ENCODE data around the gene MTSS2. TPM values are rescaled to one million over a fixed set of nuclear protein-coding genes. Genes with fewer than 3 reads are reported as not detected.
A peak's percentile ranks its signal among the peaks of the same experiment; 100 is the strongest.

Gene MTSS2
- total RNA-seq, 4 donors from 2014 or later = 74.9 to 238 (median 130) TPM

DNA sequence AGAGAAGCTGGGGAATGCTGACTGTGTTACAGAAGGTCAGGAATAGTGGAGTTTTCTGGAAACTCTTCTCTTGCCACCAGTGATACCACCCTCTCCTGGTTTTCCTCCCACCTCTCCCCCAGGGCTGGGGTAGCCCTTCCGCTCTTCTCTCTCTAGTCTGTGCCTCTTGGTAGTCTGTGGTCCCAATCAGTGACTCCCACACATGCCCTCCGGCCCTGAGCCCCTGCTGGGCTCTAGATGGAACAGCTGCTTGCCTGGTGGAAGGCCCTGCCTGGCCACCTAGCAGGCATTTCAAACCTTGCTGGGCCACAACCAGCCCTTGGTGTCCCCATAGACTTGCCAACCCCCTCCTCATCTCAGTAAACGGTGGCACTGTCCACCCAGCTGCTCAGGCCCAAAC lies 15.2 kb upstream of the MTSS2 start:
- DNase-seq (ENCODE audit: extremely low spot score) = no peak
- Histone ChIP-seq H3K27ac (replicated peaks in 1 of 4) (peak overlapping the region; percentile 91 to 99 (median 96)), H3K27me3 (no peaks in the 10 kb centered on the region), H3K9me3 (no peaks in the 10 kb centered on the region), H3K4me1 (peaks cover 86 to 95% (median 93%) of the 10 kb centered on the region in 4 donors), H3K36me3 (peaks cover 0 to 6% (median 0%) of the 10 kb centered on the region in 4 donors), H3K4me3 (no peak overlapping the region)
- intact Hi-C loops (cut with DNase I) = no loop called here
- TF ChIP-seq POLR2A (IDR thresholded peaks at IDR 0.05; ENCODE audit: low read depth) = no peak
- TF ChIP-seq, protein P1, sequence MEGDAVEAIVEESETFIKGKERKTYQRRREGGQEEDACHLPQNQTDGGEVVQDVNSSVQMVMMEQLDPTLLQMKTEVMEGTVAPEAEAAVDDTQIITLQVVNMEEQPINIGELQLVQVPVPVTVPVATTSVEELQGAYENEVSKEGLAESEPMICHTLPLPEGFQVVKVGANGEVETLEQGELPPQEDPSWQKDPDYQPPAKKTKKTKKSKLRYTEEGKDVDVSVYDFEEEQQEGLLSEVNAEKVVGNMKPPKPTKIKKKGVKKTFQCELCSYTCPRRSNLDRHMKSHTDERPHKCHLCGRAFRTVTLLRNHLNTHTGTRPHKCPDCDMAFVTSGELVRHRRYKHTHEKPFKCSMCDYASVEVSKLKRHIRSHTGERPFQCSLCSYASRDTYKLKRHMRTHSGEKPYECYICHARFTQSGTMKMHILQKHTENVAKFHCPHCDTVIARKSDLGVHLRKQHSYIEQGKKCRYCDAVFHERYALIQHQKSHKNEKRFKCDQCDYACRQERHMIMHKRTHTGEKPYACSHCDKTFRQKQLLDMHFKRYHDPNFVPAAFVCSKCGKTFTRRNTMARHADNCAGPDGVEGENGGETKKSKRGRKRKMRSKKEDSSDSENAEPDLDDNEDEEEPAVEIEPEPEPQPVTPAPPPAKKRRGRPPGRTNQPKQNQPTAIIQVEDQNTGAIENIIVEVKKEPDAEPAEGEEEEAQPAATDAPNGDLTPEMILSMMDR (IDR thresholded peaks at IDR 0.05) = no peak
- TF ChIP-seq POLR2AphosphoS5 (IDR thresholded peaks at IDR 0.05) = no peak
- no peak for TF ChIP-seq EP300 (IDR thresholded peaks at IDR 0.05)
- 93% methylated on average over 3 of the region's 3 CpGs for WGBS

DNA sequence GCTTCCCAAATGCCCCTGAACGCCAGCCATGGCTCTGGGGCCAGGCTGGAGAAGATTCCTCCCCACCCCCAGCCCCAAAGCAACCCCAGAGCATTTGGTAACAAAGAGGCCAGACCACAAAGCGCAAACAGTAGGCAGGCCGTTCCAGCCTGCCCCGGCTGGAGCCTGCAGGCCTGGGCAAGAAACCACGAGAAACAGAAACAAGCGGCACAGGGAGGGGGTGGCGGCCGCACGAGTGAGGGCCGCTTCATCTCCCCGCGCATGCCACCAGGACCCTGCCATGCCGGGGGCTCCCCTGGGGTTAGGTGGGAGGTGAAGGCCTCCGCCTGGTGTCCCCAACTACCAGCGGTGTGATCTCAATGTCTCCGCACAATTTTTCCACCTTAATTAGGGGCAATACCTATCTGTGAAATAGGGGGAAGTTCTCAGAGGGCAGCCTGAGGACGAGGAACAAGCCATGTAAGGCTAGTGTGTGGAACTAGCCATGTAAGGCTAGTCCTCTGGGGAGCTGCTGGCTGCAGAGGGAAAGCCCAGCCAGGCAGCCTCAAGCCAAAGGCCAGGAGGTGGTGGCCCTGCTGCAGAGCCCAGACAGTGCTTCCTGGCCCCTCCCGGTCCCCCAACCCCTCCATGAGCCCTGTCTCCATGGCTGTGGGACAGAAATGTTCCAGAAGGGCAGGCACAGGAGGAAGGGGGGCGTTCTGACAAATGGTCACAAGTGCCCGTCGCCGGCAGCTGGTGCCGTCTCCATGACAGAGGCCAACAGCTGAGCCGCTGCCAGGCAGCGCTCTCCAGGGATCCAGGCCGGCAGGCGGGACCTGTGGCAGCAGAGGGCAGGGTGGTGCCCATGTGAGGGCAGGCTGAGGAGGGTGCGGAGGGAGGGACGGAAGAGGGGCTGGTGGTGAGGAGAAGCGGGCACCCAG lies 14.5 kb upstream of the MTSS2 start:
- no peak for DNase-seq (ENCODE audit: extremely low spot score)
- H3K4me3 ChIP-seq = no peak overlapping the region
- no peaks in the 10 kb centered on the region for H3K9me3 ChIP-seq
- peak overlapping the region; percentile 91 to 99 (median 96) for H3K27ac ChIP-seq (replicated peaks in 1 of 4)
- WGBS = 75% methylated on average over 24 of the region's 30 CpGs
- peaks cover 0 to 6% (median 0%) of the 10 kb centered on the region in 4 donors for H3K36me3 ChIP-seq
- peaks cover 90 to 95% (median 94%) of the 10 kb centered on the region in 4 donors for H3K4me1 ChIP-seq
- TF ChIP-seq EP300 (IDR thresholded peaks at IDR 0.05) (no peak), POLR2AphosphoS5 (IDR thresholded peaks at IDR 0.05) (peak in 1 of 2 donors; percentile 67)
- intact Hi-C loops (cut with DNase I) = no loop called here
- no peaks in the 10 kb centered on the region for H3K27me3 ChIP-seq

DNA sequence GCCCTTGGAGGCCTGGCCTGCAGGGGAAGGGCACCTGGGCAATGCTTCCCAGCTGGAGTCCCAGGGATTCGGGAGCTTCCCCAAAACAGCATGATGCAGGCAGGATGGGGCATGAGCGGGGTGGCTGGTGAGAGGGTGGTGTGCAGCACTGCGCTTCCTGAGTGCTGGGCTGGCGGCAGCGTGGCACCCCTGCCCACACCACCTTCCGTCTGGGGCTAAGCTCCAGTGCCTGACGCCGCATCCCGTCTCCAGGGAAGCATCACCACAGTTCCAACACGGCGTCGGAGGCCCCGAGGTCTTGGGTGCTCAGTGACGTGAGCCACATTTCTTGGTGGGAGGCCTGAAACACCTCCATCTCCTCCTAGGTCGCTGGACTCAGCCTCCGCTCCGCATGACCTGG lies 13.8 kb upstream of the MTSS2 start:
- Histone ChIP-seq H3K27ac (replicated peaks in 1 of 4) (peak overlapping the region; percentile 91 to 99 (median 96)), H3K4me1 (peaks cover 90 to 95% (median 95%) of the 10 kb centered on the region in 4 donors), H3K36me3 (peaks cover 0 to 6% (median 0%) of the 10 kb centered on the region in 4 donors), H3K4me3 (no peak overlapping the region), H3K9me3 (no peaks in the 10 kb centered on the region), H3K27me3 (no peaks in the 10 kb centered on the region)
- TF ChIP-seq, protein P1 (IDR thresholded peaks at IDR 0.05) = no peak
- no peak for DNase-seq (ENCODE audit: extremely low spot score)
- intact Hi-C loops (cut with DNase I) = no loop called here
- WGBS = 100% methylated on average over 5 of the region's 17 CpGs

DNA sequence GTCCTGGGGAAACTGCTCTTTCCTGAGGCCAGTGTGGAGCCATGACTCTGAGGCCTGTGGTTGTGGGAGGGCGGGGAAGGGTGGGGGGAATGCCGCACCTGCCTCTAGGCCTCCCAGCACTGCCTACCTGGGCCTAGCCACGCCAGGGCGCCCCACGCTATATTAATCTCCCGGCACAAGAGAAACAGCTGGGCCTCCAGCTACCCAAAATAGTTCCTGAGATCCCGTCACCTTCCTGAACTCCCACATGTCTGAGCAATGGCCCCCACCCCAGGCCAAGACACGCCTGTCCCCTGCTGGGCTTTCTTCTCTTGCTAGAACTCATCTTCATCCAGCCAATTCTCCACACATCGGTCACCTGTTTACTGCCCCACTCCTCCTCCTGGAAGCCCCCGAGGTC lies 13.0 kb upstream of the MTSS2 start:
- Histone ChIP-seq H3K9me3 (no peaks in the 10 kb centered on the region), H3K4me1 (peaks cover 90 to 95% (median 95%) of the 10 kb centered on the region in 4 donors), H3K27me3 (no peaks in the 10 kb centered on the region), H3K27ac (replicated peaks in 1 of 4) (peak overlapping the region; percentile 96 to 99 (median 96)), H3K36me3 (peaks cover 0 to 6% (median 0%) of the 10 kb centered on the region in 4 donors), H3K4me3 (no peak overlapping the region)
- no peak for DNase-seq (ENCODE audit: extremely low spot score)
- intact Hi-C loops (cut with DNase I) = no loop called here
- TF ChIP-seq POLR2A (IDR thresholded peaks at IDR 0.05; ENCODE audit: low read depth) (no peak), POLR2AphosphoS5 (IDR thresholded peaks at IDR 0.05) (no peak)
- TF ChIP-seq, protein P1 (IDR thresholded peaks at IDR 0.05) = no peak
- WGBS = 95% methylated on average over 8 of the region's 10 CpGs

DNA sequence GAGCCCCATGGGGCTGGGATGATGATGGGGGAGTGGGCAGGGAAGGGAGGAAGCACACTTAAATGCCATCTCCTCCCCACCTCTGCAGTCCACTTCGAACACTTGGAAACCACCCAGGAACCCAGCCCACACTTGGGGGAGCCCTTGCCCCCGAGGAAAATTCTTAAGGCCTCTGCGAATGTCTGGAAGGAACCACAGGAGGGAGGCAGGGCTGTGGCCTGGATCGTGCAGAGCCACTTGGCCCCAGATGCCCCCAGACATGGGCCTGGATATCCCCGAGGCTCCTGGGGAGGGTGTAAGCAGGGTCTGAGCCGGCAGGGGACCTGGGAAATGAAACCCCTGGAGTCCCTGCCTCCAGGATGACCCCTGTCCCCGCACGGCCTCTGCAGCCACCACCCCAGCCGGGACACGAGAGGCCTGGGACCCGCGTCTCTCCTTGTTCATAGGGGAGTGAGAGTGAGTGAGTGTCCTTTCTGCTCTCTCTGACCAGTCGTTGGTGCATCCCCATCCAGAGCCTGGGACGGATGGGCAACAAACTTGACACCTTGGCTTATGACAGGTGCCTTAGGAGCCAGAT lies 11.8 kb upstream of the MTSS2 start:
- peaks cover 0 to 6% (median 0%) of the 10 kb centered on the region in 4 donors for H3K36me3 ChIP-seq
- peak overlapping the region; percentile 96 to 99 (median 96) for H3K27ac ChIP-seq (replicated peaks in 1 of 4)
- H3K27me3 ChIP-seq = no peaks in the 10 kb centered on the region
- peaks cover 90 to 95% (median 95%) of the 10 kb centered on the region in 4 donors for H3K4me1 ChIP-seq
- no peak overlapping the region for H3K4me3 ChIP-seq
- DNase-seq (ENCODE audit: extremely low spot score) = no peak
- TF ChIP-seq, protein P1 (IDR thresholded peaks at IDR 0.05) = peak in 2 of 3 experiments; percentile 17 to 19
- TF ChIP-seq POLR2A (IDR thresholded peaks at IDR 0.05; ENCODE audit: low read depth) = no peak
- WGBS = 58% methylated on average over 4 of the region's 14 CpGs
- intact Hi-C loops (cut with DNase I) = no loop called here
- no peaks in the 10 kb centered on the region for H3K9me3 ChIP-seq

All from esophagus muscularis mucosa (tissue), 4 donors.